ENCODE results near the gene SLC25A34. TPM values are rescaled to one million over a fixed set of nuclear protein-coding genes. Genes with fewer than 3 reads are reported as not detected.

SLC25A34 gene
- total and polyA plus RNA-seq, 2 of the 13 experiments (the other 11 are each of a cell fraction or from before 2014, with no cell fraction given) = 0.13 to 0.18 TPM

GRCh38 chr1:15740924-15741850, 5.1 kb downstream of the SLC25A34 start (continued):
- TF ChIP-seq PRDM10 (CRISPR knock-in tag; IDR thresholded peaks at IDR 0.05; ENCODE audit: low read depth) (0 out of 2 replicates have a peak, but pooled peaks have one; percentile 37), HDAC2 (CRISPR knock-in tag; IDR thresholded peaks at IDR 0.05) (peak; percentile 78; the same call in 1 of the 2 replicates), EP300 (IDR thresholded peaks at IDR 0.05; ENCODE audit: low read depth in 2 of 2, low read length in 2 of 2) (no peak), EP300 (CRISPR knock-in tag; IDR thresholded peaks at IDR 0.05; ENCODE audit: borderline replicate concordance) (peak; percentile 45; the same call in 1 of the 2 replicates), ZBTB20 (CRISPR knock-in tag; IDR thresholded peaks at IDR 0.05; ENCODE audit: borderline replicate concordance, low read depth) (no peak), MAZ (IDR thresholded peaks at IDR 0.05; ENCODE audit: borderline replicate concordance, low read depth, low read length) (no peak), MAZ (CRISPR knock-in tag; IDR thresholded peaks at IDR 0.05; ENCODE audit: low read depth) (peak; percentile 56; the same call in 1 of the 2 replicates), ZNF383 (CRISPR knock-in tag; IDR thresholded peaks at IDR 0.05; ENCODE audit: borderline replicate concordance) (no peak), ZNF44 (CRISPR knock-in tag; IDR thresholded peaks at IDR 0.05) (no peak), CHD2 (IDR thresholded peaks at IDR 0.05; ENCODE audit: low read depth, low read length) (no peak), ZNF883 (CRISPR knock-in tag; IDR thresholded peaks at IDR 0.05; ENCODE audit: not compliant biosample characterization) (no peak), NR2F1 (CRISPR knock-in tag; IDR thresholded peaks at IDR 0.05) (no peak), ZNF772 (CRISPR knock-in tag; IDR thresholded peaks at IDR 0.05) (peak; percentile 50; the same call in 1 of the 2 replicates), RAD51 (IDR thresholded peaks at IDR 0.05; ENCODE audit: borderline replicate concordance) (no peak), ATF5 (CRISPR knock-in tag; IDR thresholded peaks at IDR 0.05; ENCODE audit: low read depth) (no peak), AFF4 (CRISPR knock-in tag; IDR thresholded peaks at IDR 0.05) (no peak), BRD4 (CRISPR knock-in tag; IDR thresholded peaks at IDR 0.05) (no peak), ZNF292 (CRISPR knock-in tag; IDR thresholded peaks at IDR 0.05; ENCODE audit: borderline replicate concordance, low read depth) (no peak), ZNF740 (CRISPR knock-in tag; IDR thresholded peaks at IDR 0.05) (no peak)
